ENCODE measurements around the gene PPP1R12C.
A peak's percentile ranks its signal among the peaks of the same experiment; 100 is the strongest.

The PPP1R12C gene

DNA sequence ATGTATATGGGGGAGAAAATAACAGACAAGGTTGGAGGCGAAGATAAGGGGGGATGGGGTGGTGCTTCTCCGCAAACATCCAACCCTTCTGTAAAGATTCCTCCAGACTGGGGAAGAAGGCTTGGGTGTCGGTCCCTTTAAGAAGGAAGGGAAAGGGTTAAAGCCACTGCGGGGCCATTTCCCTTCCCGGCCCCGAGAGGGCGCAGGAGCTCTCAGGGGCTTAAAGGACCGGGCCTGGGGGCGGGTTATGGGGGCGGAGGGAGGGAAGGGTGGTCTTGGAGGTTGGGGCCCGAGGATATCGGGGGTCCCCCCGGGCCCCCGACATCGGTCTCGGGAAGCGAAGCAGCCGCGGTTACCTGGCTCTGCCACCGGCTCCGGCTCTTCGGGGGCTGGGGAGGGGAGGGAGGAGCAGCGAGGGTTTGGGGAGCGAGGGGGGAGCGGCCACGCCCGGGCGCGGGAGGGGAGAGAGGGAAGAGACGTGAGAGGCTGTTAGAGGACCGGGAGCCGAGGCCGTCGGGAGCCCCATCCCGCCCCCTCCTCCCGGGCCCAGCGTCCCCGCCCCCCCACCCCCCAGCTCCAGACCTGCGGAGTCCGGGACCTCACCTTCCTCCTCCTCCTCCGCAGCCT, 28.8 kb upstream of the PPP1R12C start:
- Mint-ChIP-seq H3K27ac (no peak overlapping the region), H3K4me1 (peaks cover 30% of the 10 kb centered on the region), H3K36me3 (ENCODE audit: low read depth) (no peaks in the 10 kb centered on the region), H3K9me3 (no peaks in the 10 kb centered on the region), H3K4me3 (peak overlapping the region; percentile 38), H3K27me3 (ENCODE audit: low read depth, poor library complexity) (peaks cover 59% of the 10 kb centered on the region)
- peak; percentile 39 for DNase-seq
- TF ChIP-seq, protein P1, sequence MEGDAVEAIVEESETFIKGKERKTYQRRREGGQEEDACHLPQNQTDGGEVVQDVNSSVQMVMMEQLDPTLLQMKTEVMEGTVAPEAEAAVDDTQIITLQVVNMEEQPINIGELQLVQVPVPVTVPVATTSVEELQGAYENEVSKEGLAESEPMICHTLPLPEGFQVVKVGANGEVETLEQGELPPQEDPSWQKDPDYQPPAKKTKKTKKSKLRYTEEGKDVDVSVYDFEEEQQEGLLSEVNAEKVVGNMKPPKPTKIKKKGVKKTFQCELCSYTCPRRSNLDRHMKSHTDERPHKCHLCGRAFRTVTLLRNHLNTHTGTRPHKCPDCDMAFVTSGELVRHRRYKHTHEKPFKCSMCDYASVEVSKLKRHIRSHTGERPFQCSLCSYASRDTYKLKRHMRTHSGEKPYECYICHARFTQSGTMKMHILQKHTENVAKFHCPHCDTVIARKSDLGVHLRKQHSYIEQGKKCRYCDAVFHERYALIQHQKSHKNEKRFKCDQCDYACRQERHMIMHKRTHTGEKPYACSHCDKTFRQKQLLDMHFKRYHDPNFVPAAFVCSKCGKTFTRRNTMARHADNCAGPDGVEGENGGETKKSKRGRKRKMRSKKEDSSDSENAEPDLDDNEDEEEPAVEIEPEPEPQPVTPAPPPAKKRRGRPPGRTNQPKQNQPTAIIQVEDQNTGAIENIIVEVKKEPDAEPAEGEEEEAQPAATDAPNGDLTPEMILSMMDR (IDR thresholded peaks at IDR 0.05) = peak; percentile 51

DNA sequence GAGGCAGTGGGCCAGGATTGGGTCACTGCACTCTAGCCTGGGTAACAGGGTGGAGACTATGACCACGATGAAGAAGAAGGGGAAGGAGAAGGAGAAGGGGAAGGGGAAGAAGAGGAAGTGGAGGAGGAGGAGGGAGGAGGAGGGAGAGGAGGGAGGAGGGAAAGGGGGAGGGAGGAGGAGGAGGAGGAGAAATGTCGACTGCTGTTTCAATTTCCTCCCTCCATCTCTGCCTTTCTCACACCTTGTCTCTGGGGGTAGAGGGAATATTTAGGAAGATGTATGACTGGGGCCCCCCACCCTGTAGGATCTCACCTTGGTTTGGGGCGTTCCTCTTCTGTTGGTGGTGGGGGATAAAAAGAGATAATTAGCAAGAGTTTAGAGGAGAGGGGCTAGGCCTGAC, 27.8 kb upstream of the PPP1R12C start:
- H3K27me3 Mint-ChIP-seq (ENCODE audit: low read depth, poor library complexity) = peaks cover 58% of the 10 kb centered on the region
- TF ChIP-seq, protein P1 (IDR thresholded peaks at IDR 0.05) = no peak
- DNase-seq = no peak
- no peaks in the 10 kb centered on the region for H3K36me3 Mint-ChIP-seq (ENCODE audit: low read depth)
- H3K4me1 Mint-ChIP-seq = peaks cover 32% of the 10 kb centered on the region
- H3K27ac Mint-ChIP-seq = no peak overlapping the region
- no peak overlapping the region for H3K4me3 Mint-ChIP-seq
- no peaks in the 10 kb centered on the region for H3K9me3 Mint-ChIP-seq

DNA sequence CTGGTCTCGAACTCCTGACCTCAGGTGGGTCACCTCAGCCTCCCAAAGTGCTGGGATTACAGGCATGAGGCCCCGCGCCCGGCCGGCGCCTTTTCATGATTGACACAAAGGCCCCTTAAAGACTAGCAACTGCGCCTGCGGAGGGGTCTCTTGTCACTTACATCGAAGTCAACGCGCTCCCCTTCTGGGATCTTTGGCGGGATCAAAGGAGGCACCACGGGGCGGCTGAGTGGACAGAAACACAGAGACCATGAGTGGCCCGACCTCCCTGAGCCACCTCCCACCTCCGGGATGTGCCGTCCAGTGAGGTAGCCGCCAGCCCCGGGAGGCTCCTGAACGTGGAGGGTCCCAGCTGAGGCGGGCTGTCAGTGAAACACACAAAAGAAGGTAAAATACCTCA, 24.3 kb upstream of the PPP1R12C start:
- DNase-seq = no peak
- no peaks in the 10 kb centered on the region for H3K36me3 Mint-ChIP-seq (ENCODE audit: low read depth)

DNA sequence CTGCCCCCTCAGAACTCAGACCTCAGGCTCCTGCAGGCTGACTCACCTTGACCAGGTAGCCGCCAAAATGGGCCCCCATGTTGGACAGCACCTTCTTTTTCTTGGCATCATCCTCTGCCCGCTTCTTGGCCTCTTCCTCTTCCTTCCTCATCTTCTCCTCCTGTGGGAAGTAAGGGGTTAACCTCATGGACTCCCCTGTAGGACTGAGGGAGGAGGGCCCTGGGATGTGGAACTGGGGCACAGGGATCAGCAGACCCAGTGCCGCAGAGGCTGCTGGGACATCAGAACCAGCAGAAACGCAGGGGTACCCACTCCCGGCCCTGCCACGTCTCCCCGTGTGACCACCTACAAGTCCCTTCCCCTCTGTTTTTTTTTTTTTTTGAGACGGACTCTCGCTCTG, 20.5 kb upstream of the PPP1R12C start:
- H3K9me3 Mint-ChIP-seq = no peaks in the 10 kb centered on the region
- no peak overlapping the region for H3K27ac Mint-ChIP-seq
- TF ChIP-seq, protein P1 (IDR thresholded peaks at IDR 0.05) = no peak
- peaks cover 25% of the 10 kb centered on the region for H3K4me1 Mint-ChIP-seq
- H3K4me3 Mint-ChIP-seq = no peak overlapping the region
- H3K27me3 Mint-ChIP-seq (ENCODE audit: low read depth, poor library complexity) = peaks cover 17% of the 10 kb centered on the region
- no peaks in the 10 kb centered on the region for H3K36me3 Mint-ChIP-seq (ENCODE audit: low read depth)
- DNase-seq = no peak

More for the DNA sequence above, 24.3 kb upstream of the PPP1R12C start:
- Mint-ChIP-seq H3K27me3 (ENCODE audit: low read depth, poor library complexity) (peaks cover 47% of the 10 kb centered on the region), H3K4me3 (no peak overlapping the region), H3K4me1 (peaks cover 16% of the 10 kb centered on the region), H3K27ac (no peak overlapping the region), H3K9me3 (no peaks in the 10 kb centered on the region)
- TF ChIP-seq, protein P1 (IDR thresholded peaks at IDR 0.05) = no peak

DNA sequence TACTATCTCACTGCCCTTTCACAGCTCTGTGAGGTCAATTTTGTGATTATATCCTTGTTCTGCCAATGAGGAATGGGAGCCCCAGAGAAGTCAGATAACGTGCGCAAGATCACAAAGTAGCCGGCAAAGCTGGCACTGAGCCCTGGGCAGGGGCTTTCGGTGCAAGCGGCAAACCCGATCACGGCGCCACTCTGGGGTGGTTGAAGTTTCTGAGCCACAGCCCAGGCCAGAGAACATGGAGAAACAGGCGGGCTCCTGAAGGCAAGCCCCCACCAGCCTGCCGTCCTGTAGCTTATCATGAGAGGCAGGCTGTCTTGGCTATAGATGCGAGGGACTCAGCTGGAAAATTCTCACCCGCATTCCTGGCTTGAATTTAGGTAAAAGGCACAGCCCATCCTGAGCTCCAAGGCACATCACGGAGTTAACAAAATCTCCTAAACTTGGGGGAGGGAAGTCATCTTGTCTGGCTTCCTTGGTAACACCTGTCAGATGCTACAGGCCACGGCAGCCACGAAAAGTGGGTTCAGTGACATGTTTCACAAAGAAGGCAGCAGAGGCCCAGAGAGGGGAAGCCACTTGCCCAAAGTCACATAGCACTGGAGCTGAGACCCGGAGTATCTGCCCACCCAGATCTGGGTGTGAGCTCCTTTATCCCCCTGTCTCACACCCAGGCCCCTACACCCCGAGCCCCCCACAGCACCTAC, 19.1 kb upstream of the PPP1R12C start:
- peaks cover 16% of the 10 kb centered on the region for H3K27me3 Mint-ChIP-seq (ENCODE audit: low read depth, poor library complexity)
- TF ChIP-seq, protein P1 (IDR thresholded peaks at IDR 0.05) = no peak
- H3K9me3 Mint-ChIP-seq = no peaks in the 10 kb centered on the region
- peaks cover 31% of the 10 kb centered on the region for H3K4me1 Mint-ChIP-seq
- no peak overlapping the region for H3K4me3 Mint-ChIP-seq
- H3K36me3 Mint-ChIP-seq (ENCODE audit: low read depth) = no peaks in the 10 kb centered on the region
- no peak for DNase-seq
- no peak overlapping the region for H3K27ac Mint-ChIP-seq

DNA sequence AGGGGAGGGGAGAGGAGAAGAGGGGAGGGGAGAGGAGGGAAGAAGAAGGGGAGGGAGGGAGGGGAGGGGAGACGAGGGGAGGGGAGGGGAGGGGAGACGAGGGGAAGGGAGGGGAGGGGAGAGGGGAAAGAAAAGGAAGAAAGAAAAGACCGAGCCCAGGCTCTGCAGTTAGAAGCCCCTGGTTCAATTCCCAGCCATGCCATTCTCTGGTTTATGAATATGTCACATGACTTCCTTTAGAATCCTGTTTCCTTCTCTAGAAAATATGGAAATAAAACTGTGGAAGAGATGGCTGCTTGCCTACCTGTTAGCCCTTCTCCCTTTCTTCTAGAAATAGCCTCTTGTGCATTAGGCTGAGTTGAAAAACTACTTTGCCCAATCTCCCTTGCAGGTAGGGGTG, 17.3 kb upstream of the PPP1R12C start:
- Mint-ChIP-seq H3K4me1 (peaks cover 38% of the 10 kb centered on the region), H3K9me3 (no peaks in the 10 kb centered on the region), H3K4me3 (no peak overlapping the region), H3K27me3 (ENCODE audit: low read depth, poor library complexity) (peaks cover 11% of the 10 kb centered on the region), H3K27ac (peak overlapping the region; percentile 78), H3K36me3 (ENCODE audit: low read depth) (no peaks in the 10 kb centered on the region)
- no peak for DNase-seq
- TF ChIP-seq, protein P1 (IDR thresholded peaks at IDR 0.05) = no peak
